ENCODE measurements around the gene PCDHA2.
"Not testable (repeated sequence)": the region's sequence is repeated elsewhere in the genome, so short reads cannot be mapped to it uniquely, and the experiment has no call there.

PCDHA2 gene

GRCh38 chr5:140834439-140835008 is 39.9 kb downstream of the PCDHA2 start:
- Mint-ChIP-seq H3K27me3 (peaks cover 40% of the 10 kb centered on the region), H3K9me3 (peaks cover 20% of the 10 kb centered on the region), H3K36me3 (ENCODE audit: low read depth) (peaks cover 11% of the 10 kb centered on the region)
- not testable (repeated sequence) for H3K4me1 Mint-ChIP-seq (ENCODE audit: low read depth); H3K4me3 Mint-ChIP-seq; H3K27ac Mint-ChIP-seq

- Mint-ChIP-seq H3K27me3 (peaks cover 47% of the 10 kb centered on the region), H3K4me3 (no peak overlapping the region), H3K4me1 (ENCODE audit: low read depth) (no peaks in the 10 kb centered on the region), H3K27ac (no peak overlapping the region), H3K9me3 (peaks cover 25% of the 10 kb centered on the region), H3K36me3 (ENCODE audit: low read depth) (peaks cover 11% of the 10 kb centered on the region)
These were observed 41.2 kb downstream of the PCDHA2 start for GRCh38 chr5:140835622-140836510.

GRCh38 chr5:140840978-140841962 is 46.6 kb downstream of the PCDHA2 start, which contains the start of gene PCDHA8:
Gene PCDHA8 (plus strand): TSS chr5:140841187. CDS start chr5:140841322, 135 bp downstream.
- no peak within 1 kb of the TSS for H3K4me3 Mint-ChIP-seq
- H3K27ac Mint-ChIP-seq = no peak within 1 kb of the TSS
- H3K27me3 Mint-ChIP-seq = peaks cover 34% of the 10 kb centered on the region
- H3K9me3 Mint-ChIP-seq = peaks cover 15% of the 10 kb centered on the region
- H3K4me1 Mint-ChIP-seq (ENCODE audit: low read depth) = no peaks in the 10 kb centered on the region
- peaks cover 4% of the 10 kb centered on the region for H3K36me3 Mint-ChIP-seq (ENCODE audit: low read depth)

GRCh38 chr5:140842798-140843733 is 48.4 kb downstream of the PCDHA2 start:
- H3K4me1 Mint-ChIP-seq (ENCODE audit: low read depth) = no peaks in the 10 kb centered on the region
- no peak overlapping the region for H3K27ac Mint-ChIP-seq
- peaks cover 4% of the 10 kb centered on the region for H3K36me3 Mint-ChIP-seq (ENCODE audit: low read depth)
- H3K27me3 Mint-ChIP-seq = peaks cover 38% of the 10 kb centered on the region
- no peak overlapping the region for H3K4me3 Mint-ChIP-seq
- H3K9me3 Mint-ChIP-seq = peaks cover 22% of the 10 kb centered on the region

Data from stimulated activated naive CD8-positive, alpha-beta T cell treated with anti-CD3 and anti-CD28 coated beads, Interleukin-15, Interleukin-2, amounts not matched to agents 100 ng/mL and 50 ng/mL, for 24 hours (primary cell).